ENCODE measurements around the gene SPATA33.

Gene SPATA33

DNA sequence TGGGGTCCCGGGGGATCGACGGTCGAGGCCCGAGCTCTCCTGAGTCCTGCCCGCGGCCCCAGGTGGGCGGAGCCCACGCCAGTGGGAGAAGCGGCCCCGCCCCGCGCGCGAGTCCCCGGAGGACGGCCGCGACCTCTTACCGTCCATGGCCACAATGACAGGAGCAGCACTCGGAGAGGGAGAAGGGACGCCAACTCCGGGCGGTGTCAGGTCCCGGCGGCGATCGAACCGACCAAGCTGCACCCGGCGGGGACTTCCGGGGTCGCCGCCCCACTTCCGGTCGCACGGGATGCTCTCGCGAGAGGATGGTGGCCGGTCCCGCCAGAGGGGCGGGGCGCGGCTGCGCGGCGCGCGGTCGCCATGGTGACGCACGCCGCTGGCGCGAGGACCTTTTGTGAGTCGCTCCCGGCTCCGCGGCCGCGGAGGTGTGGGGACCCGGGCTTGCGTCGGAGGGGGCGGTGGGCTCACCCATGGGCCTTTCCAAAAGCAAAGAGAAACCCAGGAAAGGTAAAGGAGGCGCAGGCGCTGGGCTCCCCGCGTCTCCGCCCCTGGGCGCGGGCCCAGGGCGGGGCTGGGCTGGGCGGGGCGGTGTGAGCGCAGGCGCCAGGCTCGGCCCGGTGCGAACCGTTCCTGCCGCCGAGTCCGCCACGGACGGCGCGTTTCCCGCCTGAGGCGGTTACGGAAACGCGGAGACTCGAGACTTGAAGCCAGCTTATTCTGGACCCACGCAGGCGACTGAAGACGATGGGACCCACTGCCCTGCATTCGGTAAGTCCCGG lies at the start of gene SPATA33, which contains the start of gene CHMP1A:
SPATA33 (plus strand) TSS at position 395 of the 779 bp plus-strand sequence; CDS start at position 471, 76 bp downstream.
CHMP1A (minus strand) TSS at position 267 of the 779 bp plus-strand sequence; CDS start at position 147, 120 bp downstream.
- DNase-seq, result peak; percentile 80

DNA sequence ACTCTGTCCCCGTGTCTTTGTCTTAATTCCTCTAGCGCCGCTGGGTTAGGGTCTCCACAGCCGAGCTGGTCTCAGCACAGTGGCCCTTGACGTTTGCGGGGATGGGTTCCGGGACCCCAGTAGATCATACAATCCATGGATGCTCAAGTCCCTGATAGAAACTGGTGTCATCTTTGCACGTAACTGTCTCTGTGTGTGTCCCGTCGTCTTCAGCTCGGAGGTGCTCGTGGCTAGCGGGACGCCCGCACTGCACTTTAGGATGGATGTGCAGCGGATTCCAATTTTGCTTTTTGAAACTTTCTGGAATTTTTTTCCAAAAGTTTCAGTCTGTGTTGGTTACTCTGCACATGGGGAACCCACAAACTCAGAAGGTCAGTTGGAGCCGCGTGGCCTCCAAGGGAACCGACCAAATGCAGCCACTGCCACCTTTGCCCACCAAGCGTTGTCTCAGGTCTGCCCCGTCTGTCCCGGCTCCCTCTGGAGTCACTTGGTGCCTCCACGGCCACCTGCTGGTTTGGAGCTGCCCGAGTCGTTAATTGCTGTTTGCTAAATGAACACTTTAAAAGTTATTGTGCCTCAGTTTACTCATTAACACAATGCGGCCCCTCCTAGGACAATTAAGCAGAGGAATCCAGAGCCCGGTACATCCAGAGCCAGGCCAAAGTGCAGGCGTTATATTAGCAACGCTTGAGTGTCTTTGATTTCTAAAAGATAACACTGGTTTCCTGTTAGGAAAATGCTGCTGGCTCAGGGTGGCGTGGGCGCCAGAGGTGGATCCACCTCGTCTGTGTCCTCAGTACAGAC lies 49.5 kb upstream of the SPATA33 start:
- no peak for DNase-seq

DNA sequence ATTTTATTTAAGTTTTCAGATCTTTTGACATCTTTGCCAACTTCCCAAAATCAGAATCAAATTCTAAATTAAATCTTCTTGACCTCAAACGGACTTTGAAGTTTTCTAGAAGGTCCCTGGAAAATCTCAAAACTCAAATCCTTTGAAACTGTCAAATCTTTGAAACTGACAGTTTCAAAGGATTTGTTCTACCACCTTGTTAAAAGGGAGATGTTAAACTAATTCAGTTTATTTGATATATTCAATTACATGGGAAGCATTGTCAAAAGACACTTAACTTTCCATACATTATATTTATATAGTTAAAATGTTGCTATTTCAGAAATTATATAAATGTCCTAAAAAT lies 47.6 kb upstream of the SPATA33 start:
- no peak for DNase-seq

DNA sequence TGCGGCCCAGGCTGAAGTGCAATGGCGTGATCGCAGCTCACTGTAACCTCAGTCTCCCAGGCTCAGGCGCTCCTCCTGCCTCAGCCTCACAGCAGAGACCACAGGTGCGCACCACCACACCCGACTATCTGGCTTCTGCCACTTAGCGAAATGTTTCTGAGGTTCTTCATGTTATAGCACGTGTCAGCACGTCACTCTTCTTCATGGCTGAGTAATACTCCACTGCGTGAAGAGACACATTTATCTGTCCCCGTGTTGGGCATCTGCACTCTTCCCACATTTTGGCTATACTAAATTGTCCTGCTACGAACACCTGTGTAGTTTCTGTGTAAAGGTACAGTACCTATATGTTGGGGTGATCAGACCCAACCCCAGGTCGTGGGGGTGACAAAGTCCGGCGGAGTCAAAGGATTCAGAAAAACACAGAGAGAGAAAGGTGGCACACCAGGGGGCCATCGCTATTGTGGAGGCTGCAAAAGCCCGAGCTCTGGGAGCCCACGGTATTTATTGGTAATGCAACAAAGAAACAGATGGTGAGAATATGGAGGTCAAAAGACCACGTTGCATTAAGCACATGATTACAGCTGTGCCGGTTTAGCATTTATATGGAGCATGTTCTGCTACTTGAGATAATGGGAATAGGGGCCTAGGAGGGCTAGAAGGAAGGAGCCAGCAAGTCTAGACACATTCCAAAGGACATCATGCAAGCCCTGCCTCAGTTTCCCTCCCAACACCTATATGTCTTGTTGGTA lies 45.0 kb upstream of the SPATA33 start:
- DNase-seq, result peak; percentile 25

DNA sequence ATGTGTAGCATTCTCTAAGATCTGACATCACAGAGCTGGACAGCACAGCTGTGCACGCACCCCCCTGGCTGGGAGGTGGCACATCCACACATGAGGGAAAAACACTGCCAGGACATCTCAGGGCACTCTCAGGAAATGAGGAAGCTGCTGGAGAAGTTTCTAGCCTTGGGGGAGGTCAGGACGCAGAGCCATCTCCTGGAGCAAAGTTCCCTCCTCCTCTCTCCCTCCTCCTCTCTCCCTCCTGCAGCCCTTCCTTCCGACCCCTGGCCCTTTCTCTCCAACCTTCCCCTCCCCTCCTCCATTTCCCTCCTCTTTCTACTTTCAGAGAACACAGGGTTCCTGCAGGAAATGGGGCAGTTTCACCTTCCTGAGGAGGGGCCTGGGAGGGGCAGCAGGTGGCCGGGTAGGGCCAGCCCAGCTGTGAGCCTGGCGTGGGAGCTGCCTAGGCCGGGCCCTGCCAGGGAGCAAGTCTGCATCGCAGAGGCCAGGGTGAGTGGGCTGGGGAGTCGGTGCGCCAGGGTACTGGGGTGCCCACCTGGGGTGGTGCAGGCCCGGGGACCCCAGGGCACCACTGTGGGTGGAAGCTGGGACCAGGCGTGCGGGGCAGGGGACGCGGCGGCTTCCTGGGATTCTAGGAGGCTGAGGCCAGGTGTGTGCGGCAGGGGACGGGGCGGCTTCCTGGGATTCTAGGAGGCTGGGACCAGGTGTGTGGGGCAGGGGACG lies 44.2 kb upstream of the SPATA33 start, which contains the start of gene DPEP1:
DPEP1 (plus strand) TSS at position 412 of the 723 bp plus-strand sequence. CDS start 16,769 bp downstream, outside the sequence.
- no peak for DNase-seq

DNA sequence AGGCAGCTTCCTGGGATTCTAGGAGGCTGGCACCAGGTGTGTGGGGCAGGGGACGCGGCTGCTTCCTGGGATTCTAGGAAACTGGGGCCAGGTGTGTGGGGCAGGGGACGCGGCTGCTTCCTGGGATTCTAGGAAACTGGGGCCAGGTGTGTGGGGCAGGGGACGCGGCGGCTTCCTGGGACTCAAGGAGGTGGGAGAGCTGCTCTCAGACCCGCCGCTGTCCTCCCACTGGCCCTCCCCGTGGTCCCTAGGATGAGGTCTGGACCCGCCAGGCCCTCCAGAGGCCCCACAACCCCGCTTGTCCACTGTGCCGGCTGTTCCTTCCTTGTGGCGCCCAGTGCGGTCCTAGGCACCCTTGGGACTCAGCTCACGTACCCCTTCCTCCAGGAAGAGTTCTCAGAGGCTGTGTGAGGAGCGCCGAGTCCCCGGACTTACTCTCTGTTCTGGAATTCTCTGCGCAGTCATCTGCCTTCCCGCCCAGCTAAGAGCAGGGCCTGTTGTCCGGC lies 43.6 kb upstream of the SPATA33 start:
- no peak for DNase-seq

DNA sequence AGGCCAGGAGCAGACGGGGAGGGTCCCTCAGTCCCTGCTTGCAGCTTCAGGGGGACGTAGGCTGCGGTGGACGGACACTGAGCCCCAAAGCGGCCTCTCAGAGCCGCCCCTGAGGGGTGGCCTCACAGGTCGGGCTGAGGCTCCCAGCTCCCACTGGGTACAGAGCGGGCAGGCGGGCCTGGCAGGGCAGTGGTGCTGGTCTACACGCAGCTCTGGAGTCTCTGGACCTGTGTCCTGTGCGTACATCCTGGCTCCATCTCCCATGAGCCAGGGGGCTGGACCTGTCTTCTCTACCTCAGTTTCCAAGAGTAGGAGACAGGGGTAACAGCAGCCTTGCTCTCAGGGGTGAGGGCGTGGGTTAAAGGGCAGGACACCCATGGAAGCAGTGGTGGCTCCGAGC lies 42.5 kb upstream of the SPATA33 start:
- DNase-seq, result no peak

DNA sequence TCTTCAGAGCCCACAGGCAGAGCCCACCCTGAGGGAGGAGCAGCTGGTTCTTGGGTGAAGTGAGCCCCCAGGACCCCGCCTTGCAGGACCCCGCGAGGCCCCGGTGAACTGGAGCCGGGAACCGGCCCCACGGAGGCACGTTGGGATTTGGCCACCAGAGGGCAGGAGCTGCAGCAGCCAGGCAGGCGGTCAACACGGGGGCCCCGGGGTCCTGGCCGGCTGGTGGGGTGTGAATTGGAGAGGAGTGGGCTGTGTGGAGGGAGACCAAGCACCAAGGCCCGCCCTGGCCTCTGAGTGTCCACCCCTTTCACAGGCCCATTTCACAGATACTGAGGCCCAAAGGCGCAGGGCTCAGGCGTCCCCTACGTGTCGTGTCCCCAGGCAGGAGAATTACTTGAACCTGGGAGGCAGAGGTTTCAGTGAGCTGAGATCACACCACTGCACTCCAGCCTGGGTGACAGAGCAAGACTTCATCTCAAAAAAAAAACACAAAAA lies 42.0 kb upstream of the SPATA33 start:
- DNase-seq, result no peak

DNA sequence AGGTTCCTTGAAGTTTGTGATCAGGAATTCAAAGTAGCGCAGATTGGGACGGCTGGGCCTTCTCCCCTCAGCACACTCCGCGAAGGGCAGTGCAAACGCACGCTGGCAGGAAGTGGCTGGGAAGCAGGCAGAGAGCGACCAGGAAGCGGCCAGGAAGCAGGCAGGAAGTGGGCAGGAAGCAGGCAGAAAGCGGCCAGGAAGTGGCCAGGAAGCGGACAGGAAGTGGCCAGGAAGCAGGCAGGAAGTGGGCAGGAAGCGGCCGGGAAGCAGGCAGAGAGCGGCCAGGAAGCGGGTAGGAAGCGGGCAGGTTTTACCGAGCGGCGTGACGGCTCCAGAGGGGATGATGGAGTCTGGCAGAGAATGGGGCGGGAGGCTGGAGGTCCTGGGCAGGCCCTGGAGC lies 41.0 kb upstream of the SPATA33 start:
- DNase-seq, result no peak

DNA sequence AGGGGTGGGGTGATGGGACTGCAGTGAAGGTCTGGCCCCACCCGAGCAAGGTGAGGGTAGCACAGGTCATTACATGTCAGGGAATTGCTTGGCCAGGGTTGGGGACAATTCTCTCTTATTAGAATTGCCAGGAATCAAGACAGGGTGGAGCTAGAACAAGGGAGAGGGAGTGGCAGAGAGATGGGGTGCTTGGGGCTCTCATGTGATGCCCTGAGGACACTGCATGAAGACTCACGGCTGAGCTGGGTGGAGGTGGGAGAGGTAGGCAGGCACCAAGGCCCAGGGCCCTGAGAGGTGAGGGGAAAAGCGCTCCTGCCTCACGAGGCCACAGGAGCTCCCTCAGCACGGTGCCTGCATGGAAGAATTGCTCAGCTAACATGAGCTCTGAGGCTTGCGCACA lies 40.6 kb upstream of the SPATA33 start:
- DNase-seq, result no peak

DNA sequence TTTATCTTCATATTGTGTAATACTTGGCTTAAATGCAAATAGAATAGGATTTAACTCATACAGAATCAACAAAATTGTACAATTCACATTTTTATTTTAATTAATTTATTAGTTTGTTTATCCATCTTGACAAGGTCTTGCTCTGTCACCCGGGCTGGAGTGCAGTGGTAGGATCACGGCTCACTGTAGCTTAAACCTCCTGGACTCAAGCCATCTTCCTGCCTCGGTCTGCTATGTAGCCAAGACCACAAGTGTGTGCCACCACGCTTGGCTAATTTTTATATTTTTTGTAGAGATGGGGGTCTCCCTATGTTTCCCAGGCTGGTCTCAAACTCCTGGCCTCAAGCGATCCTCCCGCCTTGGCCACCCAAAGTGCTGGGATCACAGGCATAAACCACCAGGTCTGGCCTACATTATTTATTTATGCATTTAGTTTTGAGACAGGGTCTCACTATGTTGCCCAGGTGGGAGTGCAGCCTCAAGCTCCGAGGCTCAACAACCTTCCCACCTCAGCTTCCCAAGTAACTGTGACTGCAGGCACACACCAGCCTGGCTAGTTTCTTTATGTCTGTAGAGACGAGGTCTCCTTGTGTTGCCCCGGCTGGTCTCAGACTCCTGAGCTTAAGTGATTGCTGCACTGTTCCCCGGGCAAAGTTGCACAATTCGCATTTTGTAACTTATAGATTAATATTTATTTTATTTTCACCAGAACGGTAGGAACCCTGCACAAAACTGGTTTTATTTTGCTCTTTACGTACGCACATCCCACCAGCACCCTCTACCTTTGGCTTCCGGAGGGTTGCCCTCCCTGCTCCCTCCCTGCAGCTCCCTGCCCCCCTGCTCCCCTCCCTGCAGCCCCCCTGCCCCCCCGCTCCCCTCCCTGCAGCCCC lies 39.3 kb upstream of the SPATA33 start:
- no peak for DNase-seq

DNA sequence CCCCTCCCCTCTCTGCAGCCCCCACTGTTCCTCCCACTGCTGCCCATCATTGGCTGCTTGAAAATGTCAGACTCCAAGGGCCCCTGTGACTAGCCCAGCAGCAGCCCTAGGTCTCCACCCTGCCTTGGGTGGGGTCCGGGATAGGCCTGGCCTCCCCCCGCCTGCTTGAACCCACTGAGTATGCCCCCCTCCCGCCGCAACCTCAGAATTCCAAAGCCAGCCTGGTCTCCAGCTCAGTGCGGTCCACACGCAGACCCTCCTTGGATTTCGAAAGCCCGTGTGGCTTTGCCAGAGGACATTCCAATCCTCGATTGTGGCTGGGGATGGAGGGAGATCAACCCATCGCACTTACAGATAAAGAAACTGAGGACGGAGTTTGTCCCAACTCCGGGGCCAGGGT lies 37.8 kb upstream of the SPATA33 start:
- DNase-seq, result no peak

DNA sequence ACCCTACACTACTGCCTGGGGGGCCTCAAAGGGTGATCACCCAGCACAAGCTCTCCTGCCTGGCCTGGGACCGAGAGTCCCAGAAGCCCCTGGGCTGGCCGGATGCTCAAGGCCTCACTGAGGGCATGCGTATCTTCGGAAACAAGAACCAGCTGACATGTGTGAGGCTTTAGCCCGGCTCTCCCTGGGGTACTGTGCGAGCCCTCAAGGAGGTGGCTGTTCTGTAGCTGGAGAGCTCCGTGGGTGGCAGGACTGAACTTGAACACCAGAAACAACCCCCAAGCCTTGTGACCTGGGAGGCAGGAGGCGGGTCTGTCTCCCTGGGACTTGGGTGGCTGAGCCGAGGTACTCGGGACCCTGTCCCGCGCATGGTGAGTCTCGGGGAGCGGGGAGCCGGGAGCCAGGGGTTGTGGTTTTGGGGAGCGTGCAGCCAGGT lies 37.2 kb upstream of the SPATA33 start:
- no peak for DNase-seq

DNA sequence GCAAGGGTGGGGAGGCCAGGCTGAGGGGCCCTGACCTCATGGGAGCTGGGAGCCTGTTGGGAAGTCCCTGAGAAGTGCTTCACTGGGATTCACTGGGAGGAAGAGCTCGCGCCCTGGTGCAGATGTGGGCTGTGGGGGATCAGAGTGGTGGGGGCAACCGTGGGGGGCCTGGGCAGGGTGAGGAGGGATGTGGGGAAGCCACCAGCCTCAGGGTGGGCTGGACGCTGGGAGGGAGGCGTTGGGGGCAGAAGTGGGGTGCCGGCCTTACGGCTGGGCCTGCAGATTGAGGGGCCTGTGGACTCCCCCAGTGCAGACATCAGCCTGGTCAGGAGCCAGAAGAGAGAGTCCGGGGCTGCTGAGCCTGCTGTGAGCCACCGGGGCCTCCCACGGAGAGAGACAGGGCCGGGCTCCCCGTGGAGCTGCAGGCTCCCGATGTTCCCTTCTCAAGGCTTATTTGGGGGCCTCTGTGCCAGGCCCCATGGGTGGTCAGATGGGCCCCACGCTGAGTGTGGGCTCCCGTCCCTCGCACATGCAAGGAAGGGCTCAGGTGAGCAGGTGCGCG lies 36.4 kb upstream of the SPATA33 start:
- DNase-seq, result no peak

DNA sequence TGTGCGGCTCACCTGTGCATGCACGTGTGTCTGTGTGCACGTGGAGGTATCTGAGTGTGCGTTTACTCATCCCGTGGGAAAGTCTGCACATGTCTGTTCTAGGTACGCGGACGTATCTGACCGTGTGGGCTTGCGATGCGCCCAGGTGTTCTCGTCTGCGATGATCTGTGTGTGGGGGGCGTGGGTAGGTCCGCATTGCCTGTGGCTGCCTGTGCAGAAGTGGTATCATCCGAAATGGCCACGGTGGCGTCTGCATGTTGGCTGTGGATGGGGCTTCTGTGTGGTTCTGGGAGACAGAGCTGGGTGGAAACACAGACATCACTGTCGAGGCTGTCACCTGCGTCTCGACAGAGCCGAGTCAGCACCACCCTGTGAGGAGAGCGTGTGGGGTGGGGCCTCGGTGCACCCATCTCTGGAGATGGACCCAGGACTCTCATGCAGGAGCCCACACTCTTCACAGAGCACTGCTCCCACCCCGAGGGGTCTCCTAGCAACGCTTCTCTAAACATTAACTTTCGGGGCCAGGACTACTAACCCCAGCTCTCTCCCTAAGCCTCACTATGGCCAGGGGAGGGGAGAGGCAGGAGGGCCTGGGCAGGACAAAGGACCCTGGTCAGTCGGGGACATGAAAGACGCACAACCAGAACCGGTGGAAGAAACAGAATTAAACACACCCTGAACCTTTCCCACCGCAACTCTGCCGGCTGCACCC lies 35.8 kb upstream of the SPATA33 start:
- DNase-seq, result no peak

DNA sequence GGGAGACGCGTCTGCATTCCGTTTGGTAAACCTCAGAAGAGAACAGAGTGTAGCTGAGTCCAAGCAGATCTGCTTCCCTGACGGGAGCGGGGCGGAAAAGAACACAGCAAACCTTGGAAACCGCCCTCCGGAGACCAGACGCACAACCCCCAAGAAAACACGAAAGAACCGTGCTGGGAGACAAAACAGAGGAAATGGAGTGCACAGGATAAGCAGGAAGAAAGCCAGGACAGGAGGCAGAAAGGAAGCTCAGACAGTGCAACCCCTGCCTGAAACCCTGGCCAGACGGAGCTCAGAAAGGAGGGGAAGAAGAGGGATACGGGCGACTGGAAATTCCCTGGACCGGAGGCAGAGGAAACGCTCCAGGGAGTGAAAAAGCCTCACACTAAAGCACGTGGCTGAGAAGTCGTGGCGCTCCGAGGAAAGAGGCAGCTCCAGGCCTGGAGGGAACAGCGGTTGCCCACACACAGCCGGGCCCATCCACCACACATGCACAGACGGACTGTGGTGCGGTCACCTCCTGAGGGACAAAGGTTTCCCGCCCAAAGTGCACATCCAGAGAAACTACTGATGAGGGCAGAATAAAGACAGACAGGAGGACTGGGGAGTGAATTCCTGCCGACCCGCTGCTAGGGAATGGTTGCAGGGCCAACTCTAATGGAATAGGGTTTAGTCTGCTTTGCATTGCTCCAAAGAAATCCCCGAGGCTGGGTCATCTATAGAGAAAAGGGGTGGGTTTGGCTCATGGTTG lies 34.0 kb upstream of the SPATA33 start:
- DNase-seq, result no peak

DNA sequence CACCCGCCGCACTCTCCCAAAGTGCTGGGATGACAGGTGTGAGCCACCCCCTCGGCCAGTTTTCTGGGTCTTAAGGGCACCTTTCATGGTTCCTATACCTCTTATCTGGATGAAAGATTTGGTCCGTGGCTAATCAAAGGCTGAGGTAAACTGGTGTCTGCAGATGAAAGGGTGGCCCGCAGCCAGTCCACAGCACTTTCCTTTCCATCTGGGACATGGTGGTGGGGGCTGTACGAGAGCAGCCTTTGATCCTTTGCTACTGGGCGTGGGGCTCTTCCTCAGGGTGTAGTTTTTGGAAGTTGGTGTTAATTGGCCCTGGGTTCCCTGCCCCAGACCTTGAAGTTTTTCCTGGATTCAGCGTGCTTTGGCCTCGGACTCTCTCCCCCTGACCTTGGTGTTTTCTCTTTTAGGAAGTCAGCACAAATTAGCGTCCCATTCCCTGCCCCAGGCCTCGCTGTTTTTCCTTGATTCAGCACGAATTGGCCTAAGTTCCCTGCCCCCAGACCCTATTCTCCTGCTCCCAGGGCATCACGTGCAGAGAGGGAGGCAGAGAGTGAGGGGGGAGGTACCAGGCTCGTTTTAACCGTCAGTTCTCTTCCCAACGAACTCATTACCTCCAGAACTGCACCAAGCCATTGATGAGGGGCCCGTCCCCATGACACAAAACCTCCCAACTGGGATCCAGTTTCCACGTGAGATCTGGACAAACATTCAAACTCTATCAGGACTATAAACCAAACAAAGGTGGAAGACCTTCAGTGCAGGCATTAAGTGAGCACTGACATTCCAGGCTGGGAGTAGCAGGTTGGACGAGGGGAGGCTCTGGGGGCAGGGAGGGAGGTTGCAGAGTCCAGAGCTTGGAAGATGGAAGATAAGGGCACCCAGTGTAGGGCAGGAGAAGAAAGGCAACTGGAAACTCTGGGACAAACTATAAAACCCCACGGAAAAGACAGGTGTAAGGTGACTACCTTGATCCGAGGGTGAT lies 32.6 kb upstream of the SPATA33 start:
- no peak for DNase-seq
